Psoas muscle (tissue), 8 donors: Measurements from ENCODE around the gene PPM1F. TPM values are rescaled to one million over a fixed set of nuclear protein-coding genes. Genes with fewer than 3 reads are reported as not detected.

ENCODE experiments used
- ATAC-seq, 4 donors: fragments of 200-7000 bp; cut with Tn5 transposase; one replicate each; pipeline ENCODE4 v1.9.1; 2020; ENCODE audit warnings: moderate library complexity in 3 of 4, mild to moderate bottlenecking in 2 of 4
- DNase-seq, 2 donors: peaks; one replicate each; pipeline ENCODE4 v3.0.0-alpha.2; 2020
- H3K27ac ChIP-seq: fragments of 200-600 bp; one replicate; pipeline ENCODE4 v1.8.0; 2022
- H3K27me3 ChIP-seq, 3 donors: fragments of 200-600 bp in 1 of 3; one replicate each; pipeline versions ENCODE4 v1.6.1 to v1.8.0; 2013 to 2022; ENCODE audit warnings: low read length in 2 of 3, mild to moderate bottlenecking in 2 of 3, moderate library complexity in 1 of 3; ENCODE audit not compliant: insufficient read depth in 3 of 3
- H3K36me3 ChIP-seq, 2 donors: fragments of 200-600 bp in 1 of 2; one replicate each; pipeline versions ENCODE4 v1.6.1 to v1.8.0; 2013 to 2022; ENCODE audit warnings: low read depth in 1 of 2, mild to moderate bottlenecking in 1 of 2, moderate library complexity in 1 of 2; ENCODE audit not compliant: insufficient read depth in 1 of 2
- H3K4me1 ChIP-seq: fragments of 200-600 bp; one replicate; pipeline ENCODE4 v1.8.0; 2022
- H3K4me3 ChIP-seq: fragments of 200-600 bp; one replicate; pipeline ENCODE4 v1.8.0; 2022; ENCODE audit warnings: mild to moderate bottlenecking
- H3K9me3 ChIP-seq: fragments of 200-600 bp; one replicate; pipeline ENCODE4 v1.8.0; 2022
- CTCF ChIP-seq: fragments of 200-600 bp; IDR thresholded peaks from one replicate; pipeline ENCODE4 v1.8.0; 2022; ENCODE audit warnings: antibody characterized with exemption
- WGBS, 3 donors: extraction: QIAGEN DNeasy Blood & Tissue Kit; methylation state at CpG; one replicate each; pipeline versions ENCODE4 v1.1.6 to v1.1.7; 2013; 5-methylcytosine and 5-hydroxymethylcytosine counted together
- intact Hi-C, 2 donors: fragments of 100-400 bp; cut with DNase I; formaldehyde crosslinking; loops; one replicate each; pipeline versions ENCODE4 v1.11.0 to v1.14.2; 2022
- polyA plus RNA-seq, 3 donors: library from polyadenylated mRNA; stranded (reverse); fragments of 200-250 nt; gene quantifications; one replicate each; pipeline ENCODE4 v1.2.3, GENCODE V29; 2013
- total RNA-seq, 4 donors: library from RNA; stranded (reverse); fragmentation: NEBNext Ultra II Directional in 2 of 4; extraction: Animal tissue kit (Norgen Biotek cat#: 25700) in 2 of 4; gene quantifications; one replicate each; pipeline versions ENCODE4 v1.2.1 to v1.2.4, GENCODE V29; 2021 to 2023
- donor health status: healthy with polysubstance abuse.
- donor health status: DM: no; HTN: no; CAD: no; lungs with moderate emphysema.
- donor health status: Bipolar disorder and iron deficiency.
- donor health status: healthy.
- donor health status: DM: yes; HTN: yes; CAD: no.
- donor health status: DM: no; HTN: no; CAD: no.
- donor health status: DM: no; HTN: no; CAD: no.
- donor health status: DM: yes; HTN: yes; CAD: no.

Gene PPM1F
- total and polyA plus RNA-seq, 7 donors = 8.1 to 29.5 (median 13.1) TPM

GRCh38 chr22:21995660-21996059 is 43.0 kb upstream of the PPM1F start:
- H3K9me3 ChIP-seq = no peaks in the 10 kb centered on the region
- H3K4me3 ChIP-seq = no peak overlapping the region
- peaks cover 0 to 3% (median 0%) of the 10 kb centered on the region in 3 donors for H3K27me3 ChIP-seq
- H3K36me3 ChIP-seq = no peaks in the 10 kb centered on the region
- DNase-seq (no peak), ATAC-seq (no peak)
- no peak overlapping the region for H3K27ac ChIP-seq
- intact Hi-C loops = no loop called here
- TF ChIP-seq CTCF = no peak
- 78 to 84% (median 81%) methylated on average over 3 of the region's 3 CpGs for WGBS, 3 donors
- no peaks in the 10 kb centered on the region for H3K4me1 ChIP-seq

- intact Hi-C loops = no loop called here
- ATAC-seq (no peak), DNase-seq (no peak)
- Histone ChIP-seq H3K27me3 (peaks cover 0 to 3% (median 0%) of the 10 kb centered on the region in 3 donors), H3K36me3 (no peaks in the 10 kb centered on the region), H3K4me3 (no peak overlapping the region), H3K9me3 (no peaks in the 10 kb centered on the region), H3K27ac (no peak overlapping the region), H3K4me1 (no peaks in the 10 kb centered on the region)
- TF ChIP-seq CTCF = no peak
- 91 to 99% (median 97%) methylated on average over 3 of the region's 3 CpGs for WGBS, 3 donors
Measured at GRCh38 chr22:21994881-21995444, 42.3 kb upstream of the PPM1F start.

GRCh38 chr22:21992593-21993237 is 40.1 kb upstream of the PPM1F start:
- ATAC-seq (no peak), DNase-seq (no peak)
- no peaks in the 10 kb centered on the region for H3K4me1 ChIP-seq
- no peak for TF ChIP-seq CTCF
- peaks cover 0 to 3% (median 0%) of the 10 kb centered on the region in 3 donors for H3K27me3 ChIP-seq
- intact Hi-C loops = no loop called here
- no peaks in the 10 kb centered on the region for H3K9me3 ChIP-seq
- H3K36me3 ChIP-seq = no peaks in the 10 kb centered on the region
- no peak overlapping the region for H3K27ac ChIP-seq
- H3K4me3 ChIP-seq = no peak overlapping the region
- 84 to 85% (median 85%) methylated on average over 7 of the region's 7 CpGs for WGBS, 3 donors

- H3K36me3 ChIP-seq = no peaks in the 10 kb centered on the region
- no peak overlapping the region for H3K27ac ChIP-seq
- TF ChIP-seq CTCF = no peak
- no peak for ATAC-seq
- intact Hi-C loops = no loop called here
- no peaks in the 10 kb centered on the region for H3K9me3 ChIP-seq
- H3K27me3 ChIP-seq = peaks cover 0 to 3% (median 0%) of the 10 kb centered on the region in 3 donors
- WGBS, 3 donors = 85 to 92% (median 90%) methylated on average over 5 of the region's 5 CpGs
- H3K4me3 ChIP-seq = no peak overlapping the region
- DNase-seq = no peak
- H3K4me1 ChIP-seq = no peaks in the 10 kb centered on the region
Measured at GRCh38 chr22:21991774-21992173, 39.1 kb upstream of the PPM1F start.

- TF ChIP-seq CTCF = no peak
- no peaks in the 10 kb centered on the region for H3K9me3 ChIP-seq
- H3K27me3 ChIP-seq = peaks cover 0 to 3% (median 0%) of the 10 kb centered on the region in 3 donors
- 54 to 71% (median 57%) methylated on average over 6 of the region's 6 CpGs for WGBS, 3 donors
- H3K27ac ChIP-seq = no peak overlapping the region
- intact Hi-C loops = no loop called here
- no peak overlapping the region for H3K4me3 ChIP-seq
- no peak for DNase-seq
- no peak for ATAC-seq
- H3K4me1 ChIP-seq = no peaks in the 10 kb centered on the region
- H3K36me3 ChIP-seq = no peaks in the 10 kb centered on the region
Measured at GRCh38 chr22:21991304-21991596, 38.6 kb upstream of the PPM1F start.
